A549 (cell line): Measurements from ENCODE around the gene MSTN. TPM values are rescaled to one million over a fixed set of nuclear protein-coding genes. Genes with fewer than 3 reads are reported as not detected.

Experiments
- ATAC-seq, 2 experiments: fragments of 200-7000 bp in 1 of 2; fragments of >200 bp in 1 of 2; cut with Nextera tagmentation in 1 of 2; cut with Tn5 transposase in 1 of 2; 3 replicates each; pipeline versions ENCODE4 v1.8.0 to v1.9.1; 2018 to 2020; ENCODE audit warnings: mild to moderate bottlenecking in 1 of 2, moderate library complexity in 1 of 2
- CTCF ChIA-PET: fragments of 300-600 bp; sonication (Branson Sonifier 250); formaldehyde crosslinking; extraction: SDS; loops from one replicate; lab custom pipeline; 2021; ENCODE audit warnings: antibody characterized with exemption, inconsistent platforms; lab: Yijun Ruan, JAX
- POLR2A ChIA-PET: fragments of 350-600 bp; formaldehyde crosslinking; extraction: SDS; loops from one replicate; lab custom pipeline; 2021; ENCODE audit warnings: antibody characterized with exemption, inconsistent platforms; lab: Yijun Ruan, JAX
- DNase-seq, 2 experiments: peaks; one replicate each; pipeline versions ENCODE4 v3.0.0 to v3.0.0-alpha.2; 2011 to 2016; ENCODE audit warnings: low read depth in 1 of 2, low spot score in 1 of 2
- FAIRE-seq: peaks from 2 replicates; lab custom pipeline; 2011; peaks lifted over from hg19 to GRCh38; lab: Jason Lieb, UNC
- H3K27ac ChIP-seq, 2 experiments: fragments of >200 bp; sonication (Bioruptor Twin); formaldehyde crosslinking; 3 replicates each; pipeline ENCODE4 v1.5.1; 2016 to 2017
- H3K4me1 ChIP-seq: fragments of >200 bp; sonication (Bioruptor Twin); formaldehyde crosslinking; 3 replicates; pipeline ENCODE4 v1.6.1; 2016
- H3K4me2 ChIP-seq: fragments of >200 bp; sonication (Bioruptor Twin); formaldehyde crosslinking; 3 replicates; pipeline ENCODE4 v1.6.1; 2016
- H3K4me3 ChIP-seq: fragments of >200 bp; sonication (Bioruptor Twin); formaldehyde crosslinking; 3 replicates; pipeline ENCODE4 v1.5.1; 2016
- H3K9me3 ChIP-seq: fragments of >200 bp; sonication (Bioruptor Twin); formaldehyde crosslinking; 3 replicates; pipeline ENCODE4 v1.6.1; 2016
- CEBPB ChIP-seq, 2 experiments: fragments of >200 bp in 1 of 2; sonication (Bioruptor Twin) in 1 of 2; formaldehyde crosslinking in 1 of 2; IDR thresholded peaks; 2 replicates each; pipeline ENCODE4 v1.6.1; 2012 to 2016
- CHD4 ChIP-seq: fragments of 200-600 bp; sonication (generic); IDR thresholded peaks from 2 replicates; pipeline ENCODE4 v1.6.1; 2016; ENCODE audit warnings: antibody characterized with exemption, mild to moderate bottlenecking, borderline replicate concordance
- CTCF ChIP-seq: fragments of >200 bp; sonication (Bioruptor Twin); formaldehyde crosslinking; IDR thresholded peaks from 3 replicates; pipeline ENCODE4 v1.5.1; 2016
- EHF ChIP-seq: fragments of 250-450 bp; sonication (Bioruptor Pico); IDR thresholded peaks from 2 replicates; pipeline ENCODE4 v1.5.0; 2020; ENCODE audit warnings: mild to moderate bottlenecking
- FOXS1 ChIP-seq: fragments of 250-450 bp; sonication (Bioruptor Pico); IDR thresholded peaks from 2 replicates; pipeline ENCODE4 v1.5.0; 2020; ENCODE audit warnings: mild to moderate bottlenecking, moderate library complexity
- HEYL ChIP-seq: fragments of 250-450 bp; sonication (Bioruptor Pico); IDR thresholded peaks from 2 replicates; pipeline ENCODE4 v1.8.0; 2021; ENCODE audit warnings: mild to moderate bottlenecking, moderate library complexity
- HOXB13 ChIP-seq: fragments of 250-450 bp; sonication (Bioruptor Pico); IDR thresholded peaks from 2 replicates; pipeline ENCODE4 v1.5.0; 2020; ENCODE audit warnings: low read depth, mild to moderate bottlenecking, moderate library complexity
- HOXB5 ChIP-seq: fragments of 250-450 bp; sonication (Bioruptor Pico); IDR thresholded peaks from 2 replicates; pipeline ENCODE4 v1.5.0; 2020; ENCODE audit warnings: mild to moderate bottlenecking, moderate library complexity
- JUNB ChIP-seq: fragments of >200 bp; sonication (Bioruptor Twin); formaldehyde crosslinking; IDR thresholded peaks from 2 replicates; pipeline ENCODE4 v1.6.1; 2016
- KDM1A ChIP-seq: fragments of 200-600 bp; sonication (generic); IDR thresholded peaks from 2 replicates; pipeline ENCODE4 v1.6.1; 2016; ENCODE audit warnings: low read depth, mild to moderate bottlenecking
- KDM5A ChIP-seq: fragments of 200-600 bp; sonication (generic); IDR thresholded peaks from 2 replicates; pipeline ENCODE4 v1.6.1; 2016; ENCODE audit warnings: antibody characterized with exemption, mild to moderate bottlenecking
- MAFK ChIP-seq: fragments of 450-650 bp; IDR thresholded peaks from 2 replicates; pipeline ENCODE4 v1.6.1; 2014; ENCODE audit not compliant: partially characterized antibody
- MAZ ChIP-seq: fragments of 150-350 bp; IDR thresholded peaks from 2 replicates; pipeline ENCODE4 v1.6.1; 2014; ENCODE audit warnings: antibody characterized with exemption, low read depth, low read length, borderline replicate concordance
- NR3C1 ChIP-seq: fragments of >200 bp; sonication (Bioruptor Twin); formaldehyde crosslinking; IDR thresholded peaks from 3 replicates; pipeline ENCODE4 v1.6.1; 2017
- PHF8 ChIP-seq: fragments of 200-600 bp; sonication (generic); IDR thresholded peaks from 2 replicates; pipeline ENCODE4 v1.6.1; 2016; ENCODE audit warnings: low read depth, mild to moderate bottlenecking, antibody characterized with exemption, moderate library complexity, borderline replicate concordance
- POLR2A ChIP-seq: IDR thresholded peaks from 2 replicates; pipeline ENCODE4 v1.6.1; 2012; ENCODE audit warnings: mild to moderate bottlenecking, low read length
- POLR2AphosphoS2 ChIP-seq: conservative IDR thresholded peaks from 2 replicates; pipeline ENCODE4 v1.6.1; 2012; ENCODE audit warnings: low read length, improper control_type of control experiment, inconsistent platforms
- RARB ChIP-seq: fragments of 250-450 bp; sonication (Bioruptor Pico); IDR thresholded peaks from 2 replicates; pipeline ENCODE4 v1.8.0; 2021; ENCODE audit warnings: mild to moderate bottlenecking, moderate library complexity
- SMC3 ChIP-seq: fragments of >200 bp; sonication (Bioruptor Twin); formaldehyde crosslinking; IDR thresholded peaks from 3 replicates; pipeline ENCODE4 v1.6.1; 2018; ENCODE audit warnings: inconsistent platforms
- TFCP2L1 ChIP-seq: fragments of 250-450 bp; sonication (Bioruptor Pico); IDR thresholded peaks from 2 replicates; pipeline ENCODE4 v1.5.0; 2021; ENCODE audit warnings: mild to moderate bottlenecking
- TP53 ChIP-seq: fragments of 250-450 bp; sonication (Bioruptor Pico); IDR thresholded peaks from 2 replicates; pipeline ENCODE4 v1.5.0; 2021; ENCODE audit warnings: mild to moderate bottlenecking, moderate library complexity
- ZC3H11A ChIP-seq: fragments of 450-650 bp; IDR thresholded peaks from 2 replicates; pipeline ENCODE4 v1.6.1; 2014; ENCODE audit warnings: antibody characterized with exemption, mild to moderate bottlenecking
- ZFP36 ChIP-seq: fragments of 450-650 bp; IDR thresholded peaks from 2 replicates; pipeline ENCODE4 v1.6.1; 2014; ENCODE audit warnings: borderline replicate concordance; ENCODE audit not compliant: partially characterized antibody
- WGBS: methylation state at CpG from one replicate; pipeline ENCODE4 v1.1.6; 2017; ENCODE audit errors: missing lambda C conversion rate; 5-methylcytosine and 5-hydroxymethylcytosine counted together
- polyA plus RNA-seq, 4 experiments: library from polyadenylated mRNA; depleted of rRNA in 3 of 4; stranded (reverse); fragments of >200 nt; fragmentation: RNase III in 1 of 4; extraction: RNeasy Plus Mini Kit Qiagen cat#74134 plus additional on column Dnase treatment in 1 of 4; gene quantifications; 2 replicates in 3 of 4; 3 replicates in 1 of 4; pipeline ENCODE4 v1.2.3, GENCODE V29; 2011 to 2017
- TF ChIP-seq, protein P1 (sequence below): fragments of >200 bp; sonication (Bioruptor Twin); formaldehyde crosslinking; IDR thresholded peaks from 2 replicates; pipeline ENCODE4 v1.6.1; 2016
- TF ChIP-seq, protein P2 (sequence below): fragments of 250-450 bp; sonication (Bioruptor Pico); IDR thresholded peaks from 2 replicates; pipeline ENCODE4 v1.5.0; 2021; ENCODE audit warnings: mild to moderate bottlenecking, moderate library complexity, borderline replicate concordance

The MSTN gene
- polyA plus RNA-seq, 2 of the 4 experiments (the other 2 are of a cell fraction) = 0.06 to 0.13 TPM

DNA sequence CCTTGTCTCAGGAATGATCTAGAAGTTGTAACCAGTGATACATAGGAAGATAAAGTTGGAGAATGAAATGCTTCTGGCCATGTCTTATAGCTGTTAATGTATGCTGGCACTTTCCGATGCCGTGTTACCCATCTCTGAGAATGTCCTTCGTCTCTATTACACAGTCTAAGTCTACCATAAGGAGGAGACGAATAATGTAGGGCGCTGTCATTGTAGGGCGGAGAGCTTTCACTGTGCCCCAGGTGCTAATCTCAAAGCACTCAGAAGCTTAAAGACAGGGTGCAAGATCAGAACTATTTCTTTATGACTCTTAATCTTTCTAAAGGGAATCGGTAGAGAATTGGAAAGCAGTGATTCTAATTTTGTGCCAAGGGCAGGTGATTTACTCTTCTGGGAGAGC is 48.2 kb upstream of the MSTN start:
- 82% methylated on average over 7 of the region's 7 CpGs for WGBS
- POLR2A ChIA-PET = no interaction called here
- H3K4me1 ChIP-seq = no peaks in the 10 kb centered on the region
- no peak overlapping the region for H3K4me3 ChIP-seq
- no peak for DNase-seq
- TF ChIP-seq CTCF = no peak
- no peak for TF ChIP-seq FOXS1 (CRISPR knock-in tag)
- TF ChIP-seq, all 56 proteins: peak for 0
- H3K27ac ChIP-seq = no peak overlapping the region
- no peaks in the 10 kb centered on the region for H3K9me3 ChIP-seq
- no peak for FAIRE-seq
- no peak for ATAC-seq
- H3K4me2 ChIP-seq = no peak overlapping the region
- CTCF ChIA-PET = interaction anchor here (0.6 kb wide), 1 partner anchor 10 kb away, joined by 3 read pairs; no protein-coding TSS in a partner anchor

- 66% methylated on average over 2 of the region's 2 CpGs for WGBS
- no peak for TF ChIP-seq TFCP2L1 (CRISPR knock-in tag)
- TF ChIP-seq KDM5A = no peak
- TF ChIP-seq CHD4 = no peak
- no peak for TF ChIP-seq MAZ
- TF ChIP-seq, protein P1, sequence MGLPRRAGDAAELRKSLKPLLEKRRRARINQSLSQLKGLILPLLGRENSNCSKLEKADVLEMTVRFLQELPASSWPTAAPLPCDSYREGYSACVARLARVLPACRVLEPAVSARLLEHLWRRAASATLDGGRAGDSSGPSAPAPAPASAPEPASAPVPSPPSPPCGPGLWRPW = no peak
- no peak for TF ChIP-seq ZC3H11A
- no peak for TF ChIP-seq HOXB13 (CRISPR knock-in tag)
- TF ChIP-seq TP53 (CRISPR knock-in tag) = no peak
- no peak for TF ChIP-seq HEYL (CRISPR knock-in tag)
- TF ChIP-seq CEBPB (IDR thresholded peaks at IDR 0.05) = no peak
- TF ChIP-seq MAFK = no peak
- Histone ChIP-seq H3K4me1 (no peaks in the 10 kb centered on the region), H3K4me3 (no peak overlapping the region), H3K4me2 (no peak overlapping the region), H3K9me3 (no peaks in the 10 kb centered on the region), H3K27ac (no peak overlapping the region)
- POLR2A ChIA-PET = no interaction called here
- CTCF ChIA-PET = interaction anchor here (0.6 kb wide), 1 partner anchor 10 kb away, joined by 3 read pairs; no protein-coding TSS in a partner anchor
- ATAC-seq (no peak), DNase-seq (no peak), FAIRE-seq (no peak)
Observed at GRCh38 chr2:190110131-190110530, 47.6 kb upstream of the MSTN start.

DNA sequence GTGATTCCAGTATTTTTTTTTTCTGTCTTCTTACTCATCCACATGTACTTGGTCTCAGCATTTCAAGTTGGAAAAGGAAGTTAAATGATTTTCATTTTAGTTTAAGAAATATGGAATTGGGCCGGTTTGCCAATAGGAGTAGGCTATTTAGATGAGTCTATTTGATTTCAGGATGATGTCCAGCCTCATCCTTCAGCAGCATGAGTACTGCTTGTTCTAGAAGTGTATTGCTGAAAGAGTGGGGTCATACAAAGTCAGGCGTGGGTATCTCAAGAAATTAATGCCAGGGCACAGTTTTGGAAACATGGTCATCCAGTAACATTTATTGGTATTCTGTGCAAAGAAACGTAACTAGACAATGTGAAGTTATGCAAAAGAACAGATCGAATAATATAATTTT is 44.9 kb upstream of the MSTN start:
- TF ChIP-seq POLR2AphosphoS2 = no peak
- TF ChIP-seq HOXB13 (CRISPR knock-in tag) = no peak
- TF ChIP-seq JUNB = no peak
- TF ChIP-seq POLR2A = no peak
- TF ChIP-seq RARB (CRISPR knock-in tag) = no peak
- TF ChIP-seq ZFP36 = no peak
- no peak for TF ChIP-seq EHF (CRISPR knock-in tag)
- CTCF ChIA-PET = no interaction called here
- H3K27ac ChIP-seq = no peak overlapping the region

GRCh38 chr2:190106783-190107182 is 44.3 kb upstream of the MSTN start:
- H3K4me2 ChIP-seq = no peak overlapping the region
- no peaks in the 10 kb centered on the region for H3K4me1 ChIP-seq
- POLR2A ChIA-PET = no interaction called here
- H3K9me3 ChIP-seq = no peaks in the 10 kb centered on the region; the same call in 1 of the 3 replicates
- CTCF ChIA-PET = no interaction called here
- ATAC-seq = no peak
- FAIRE-seq = no peak
- no peak overlapping the region for H3K4me3 ChIP-seq
- no peak overlapping the region for H3K27ac ChIP-seq
- DNase-seq = no peak
- TF ChIP-seq MAFK = no peak
- no peak for TF ChIP-seq POLR2A
- no peak for TF ChIP-seq EHF (CRISPR knock-in tag)
- no peak for TF ChIP-seq HOXB5 (CRISPR knock-in tag)
- no peak for TF ChIP-seq RARB (CRISPR knock-in tag)
- TF ChIP-seq FOXS1 (CRISPR knock-in tag) = no peak
- no peak for TF ChIP-seq JUNB
- TF ChIP-seq CTCF = no peak
- TF ChIP-seq PHF8 = no peak
- TF ChIP-seq, protein P1 = no peak
- TF ChIP-seq SMC3 = no peak
- no peak for TF ChIP-seq HOXB13 (CRISPR knock-in tag)
- TF ChIP-seq, protein P2, sequence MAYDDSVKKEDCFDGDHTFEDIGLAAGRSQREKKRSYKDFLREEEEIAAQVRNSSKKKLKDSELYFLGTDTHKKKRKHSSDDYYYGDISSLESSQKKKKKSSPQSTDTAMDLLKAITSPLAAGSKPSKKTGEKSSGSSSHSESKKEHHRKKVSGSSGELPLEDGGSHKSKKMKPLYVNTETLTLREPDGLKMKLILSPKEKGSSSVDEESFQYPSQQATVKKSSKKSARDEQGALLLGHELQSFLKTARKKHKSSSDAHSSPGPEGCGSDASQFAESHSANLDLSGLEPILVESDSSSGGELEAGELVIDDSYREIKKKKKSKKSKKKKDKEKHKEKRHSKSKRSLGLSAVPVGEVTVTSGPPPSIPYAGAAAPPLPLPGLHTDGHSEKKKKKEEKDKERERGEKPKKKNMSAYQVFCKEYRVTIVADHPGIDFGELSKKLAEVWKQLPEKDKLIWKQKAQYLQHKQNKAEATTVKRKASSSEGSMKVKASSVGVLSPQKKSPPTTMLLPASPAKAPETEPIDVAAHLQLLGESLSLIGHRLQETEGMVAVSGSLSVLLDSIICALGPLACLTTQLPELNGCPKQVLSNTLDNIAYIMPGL (CRISPR knock-in tag) = no peak
- no peak for TF ChIP-seq NR3C1
- TF ChIP-seq KDM1A = no peak

More for the DNA sequence above, 44.9 kb upstream of the MSTN start:
- no peaks in the 10 kb centered on the region for H3K9me3 ChIP-seq
- no peak overlapping the region for H3K4me2 ChIP-seq
- FAIRE-seq (no peak), DNase-seq (no peak), ATAC-seq (no peak)
- POLR2A ChIA-PET = no interaction called here
- 38% methylated on average over 4 of the region's 4 CpGs for WGBS
- H3K4me3 ChIP-seq = no peak overlapping the region
- H3K4me1 ChIP-seq = no peaks in the 10 kb centered on the region
